IPS DF 4.7 (cell line): Measurements from ENCODE around the gene SAMD10.
"Not testable (repeated sequence)": the region's sequence is repeated elsewhere in the genome, so short reads cannot be mapped to it uniquely, and the experiment has no call there.

ENCODE experiments used
- DNase-seq: peaks from one replicate; pipeline ENCODE4 v3.0.0-alpha.2; 2013; ENCODE audit warnings: low spot score; ENCODE audit errors: extremely low read depth

Gene SAMD10

DNA sequence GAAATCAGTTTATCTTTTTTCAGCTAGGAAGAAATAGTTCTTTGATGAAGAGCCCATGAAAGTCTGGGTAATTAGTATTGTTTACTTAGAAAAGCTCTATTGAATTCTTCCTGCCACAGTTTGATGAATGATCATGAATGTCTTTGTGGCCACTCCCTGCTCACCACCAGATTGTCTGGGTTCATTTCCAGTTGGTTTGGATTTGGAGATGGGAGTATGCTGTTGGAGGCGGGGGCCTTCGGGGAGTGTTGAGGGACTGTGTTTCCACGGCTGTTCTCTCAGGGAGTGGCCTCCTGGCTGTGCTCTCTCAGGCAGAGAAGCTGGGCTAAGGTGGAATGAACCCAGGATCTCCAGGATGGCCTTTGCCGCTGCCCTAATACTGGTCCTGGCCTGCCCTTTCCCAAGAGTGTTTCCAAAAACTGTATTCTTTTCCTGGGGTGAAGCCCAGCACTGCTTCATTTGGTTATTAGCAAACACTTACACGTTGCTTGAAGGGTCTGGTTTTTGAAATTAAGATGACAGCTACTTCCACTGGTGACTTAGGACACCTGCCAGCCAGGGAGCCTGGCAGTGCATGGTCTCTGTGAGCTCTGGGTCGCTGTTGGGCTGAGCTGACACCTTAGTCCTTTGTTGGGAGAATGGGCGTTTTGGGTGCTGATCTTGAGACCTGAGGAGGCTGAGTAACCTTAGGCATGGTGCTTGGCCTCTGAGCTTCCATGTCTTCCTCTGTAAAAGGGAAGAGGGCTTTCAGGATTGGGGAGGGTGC lies 24.7 kb upstream of the SAMD10 start:
- no peak for DNase-seq

DNA sequence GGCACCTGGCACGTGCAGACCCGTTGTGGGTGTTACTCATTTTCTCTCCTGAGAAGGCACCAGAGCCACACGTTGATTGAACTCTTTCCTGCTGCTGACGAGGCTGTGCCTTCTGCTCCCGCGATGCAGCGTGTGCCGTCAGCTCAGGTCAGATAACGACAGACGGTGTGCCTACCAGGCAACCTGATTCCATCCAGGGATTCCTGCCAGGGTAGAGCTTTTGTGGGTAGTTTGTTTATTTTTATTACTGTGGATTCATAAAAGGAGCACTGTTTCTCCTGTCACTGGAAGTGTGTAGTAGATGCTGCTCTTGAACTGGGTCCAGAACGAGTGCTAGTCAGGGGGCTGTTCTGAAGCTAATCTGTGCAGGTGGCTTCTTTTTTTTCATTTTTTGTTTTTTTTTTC lies 22.2 kb upstream of the SAMD10 start:
- no peak for DNase-seq

DNA sequence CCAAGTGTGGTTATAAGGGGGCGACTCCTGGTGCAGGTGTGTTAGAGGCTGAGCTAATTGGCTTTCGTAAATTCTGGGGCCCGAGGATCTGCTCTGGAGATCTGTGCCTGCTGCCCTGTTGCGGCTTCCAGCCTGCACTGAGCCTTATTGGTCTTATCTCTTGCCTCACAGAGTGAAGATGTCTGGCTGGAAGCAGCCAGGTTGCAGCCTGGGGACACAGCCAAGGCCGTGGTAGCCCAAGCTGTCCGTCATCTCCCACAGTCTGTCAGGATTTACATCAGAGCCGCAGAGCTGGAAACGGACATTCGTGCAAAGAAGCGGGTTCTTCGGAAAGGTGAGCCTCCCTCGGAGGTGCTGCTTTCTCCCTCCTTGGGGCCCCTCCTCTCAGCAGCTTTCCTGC lies 21.5 kb upstream of the SAMD10 start:
- no peak for DNase-seq

DNA sequence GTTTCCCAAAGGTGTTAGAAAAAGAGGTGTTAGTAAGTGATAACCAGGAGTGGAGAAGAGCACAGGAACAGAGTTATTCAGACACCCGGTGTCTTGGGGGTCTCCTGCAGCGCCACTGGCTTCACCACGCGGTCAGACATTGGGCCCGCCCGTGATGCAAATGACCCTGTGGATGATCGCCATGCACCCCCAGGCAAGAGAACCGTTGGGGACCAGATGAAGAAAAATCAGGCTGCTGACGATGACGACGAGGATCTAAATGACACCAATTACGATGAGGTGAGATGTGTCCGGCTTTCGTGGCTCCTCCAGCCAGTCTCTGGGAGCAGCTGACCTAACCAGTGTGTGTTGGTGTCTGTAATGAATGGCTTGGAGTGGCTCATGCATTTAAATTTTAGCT lies 3.5 kb upstream of the SAMD10 start:
- no peak for DNase-seq

DNA sequence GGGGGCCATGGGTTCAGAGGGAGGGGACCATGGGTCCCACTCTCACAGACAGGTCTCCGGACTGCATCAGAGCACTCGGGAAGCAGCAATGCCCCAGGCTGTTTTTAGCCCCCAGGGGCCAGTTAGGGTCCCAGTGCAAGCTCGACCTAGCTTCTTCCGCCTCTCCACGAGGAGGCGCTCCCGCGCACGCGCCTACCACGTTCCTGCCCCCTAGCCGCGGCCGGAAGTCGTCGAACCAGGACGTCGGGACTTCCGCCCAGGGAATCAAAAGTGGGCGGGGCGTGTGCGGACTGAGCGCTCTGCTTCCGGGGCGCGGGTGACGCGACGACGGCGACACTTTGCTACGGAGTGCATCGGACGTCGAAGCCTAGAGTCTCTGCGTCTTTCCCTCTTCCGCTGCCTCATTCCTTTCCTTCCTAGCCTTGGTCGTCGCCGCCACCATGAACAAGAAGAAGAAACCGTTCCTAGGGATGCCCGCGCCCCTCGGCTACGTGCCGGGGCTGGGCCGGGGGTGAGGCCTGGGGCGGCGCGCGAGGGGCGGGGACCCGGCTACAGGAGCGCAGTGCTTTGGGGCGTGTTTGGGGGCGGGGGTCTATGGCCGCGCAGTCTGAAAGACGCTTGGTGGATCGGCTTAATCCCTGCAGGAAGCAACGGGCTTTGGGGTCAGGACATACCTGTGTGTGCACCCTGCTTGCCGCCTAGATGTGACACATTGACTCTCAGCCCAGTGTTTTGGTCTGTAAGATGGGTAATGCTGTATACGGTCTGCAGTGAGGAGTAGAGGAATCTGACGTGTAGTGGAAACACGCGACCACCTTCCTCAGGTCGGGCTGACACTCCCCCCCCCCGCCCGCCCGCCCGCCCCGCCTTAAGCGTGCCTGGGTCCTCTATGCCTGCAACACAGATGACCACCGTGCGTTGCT lies 1.6 kb upstream of the SAMD10 start, which contains the start of gene PRPF6:
Gene PRPF6 (plus strand): TSS at position 327 of the 923 bp plus-strand sequence. CDS start 114 bp downstream, at position 441.
- DNase-seq = peak; percentile 81

DNA sequence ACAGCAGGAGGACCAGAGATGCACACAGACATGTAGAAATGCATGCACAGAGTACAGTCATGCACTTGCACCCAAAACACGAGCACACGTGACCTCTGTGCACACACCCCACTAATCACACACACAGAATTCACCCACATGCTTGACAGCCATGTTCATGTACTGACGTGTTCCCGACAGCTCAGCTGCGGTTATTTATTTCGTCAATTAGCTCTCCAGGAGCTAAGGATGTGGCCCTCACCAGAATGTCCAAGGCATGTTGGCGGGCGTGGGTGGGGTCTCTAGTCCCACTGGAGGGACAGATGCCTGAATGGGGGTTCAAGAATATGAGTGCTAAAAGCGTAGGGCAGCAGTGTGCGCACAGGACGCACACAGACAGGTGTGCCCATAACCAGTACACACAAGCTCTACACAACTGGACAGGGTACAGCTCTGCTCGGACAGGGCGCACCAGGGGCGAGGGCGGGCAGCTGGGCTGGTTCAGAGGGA lies 919 bp upstream of the SAMD10 start:
- DNase-seq = no peak

DNA sequence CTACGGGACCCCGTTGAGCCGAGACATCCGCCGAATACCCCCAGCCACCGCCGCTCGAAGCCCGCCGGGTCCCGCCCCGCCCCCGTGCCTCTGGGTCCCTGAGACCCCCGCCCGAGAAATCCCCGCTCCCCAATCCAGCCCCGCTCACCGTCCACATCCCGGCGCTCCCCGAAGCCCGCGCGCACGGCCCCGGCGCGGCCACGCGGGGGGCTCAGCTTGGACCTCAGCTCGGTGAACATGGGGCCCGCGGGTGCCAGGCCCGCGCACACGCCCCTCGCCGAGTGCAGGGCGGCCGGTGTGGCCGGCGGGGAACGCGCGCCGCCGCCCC lies 249 bp downstream of the SAMD10 start:
- DNase-seq = no peak

DNA sequence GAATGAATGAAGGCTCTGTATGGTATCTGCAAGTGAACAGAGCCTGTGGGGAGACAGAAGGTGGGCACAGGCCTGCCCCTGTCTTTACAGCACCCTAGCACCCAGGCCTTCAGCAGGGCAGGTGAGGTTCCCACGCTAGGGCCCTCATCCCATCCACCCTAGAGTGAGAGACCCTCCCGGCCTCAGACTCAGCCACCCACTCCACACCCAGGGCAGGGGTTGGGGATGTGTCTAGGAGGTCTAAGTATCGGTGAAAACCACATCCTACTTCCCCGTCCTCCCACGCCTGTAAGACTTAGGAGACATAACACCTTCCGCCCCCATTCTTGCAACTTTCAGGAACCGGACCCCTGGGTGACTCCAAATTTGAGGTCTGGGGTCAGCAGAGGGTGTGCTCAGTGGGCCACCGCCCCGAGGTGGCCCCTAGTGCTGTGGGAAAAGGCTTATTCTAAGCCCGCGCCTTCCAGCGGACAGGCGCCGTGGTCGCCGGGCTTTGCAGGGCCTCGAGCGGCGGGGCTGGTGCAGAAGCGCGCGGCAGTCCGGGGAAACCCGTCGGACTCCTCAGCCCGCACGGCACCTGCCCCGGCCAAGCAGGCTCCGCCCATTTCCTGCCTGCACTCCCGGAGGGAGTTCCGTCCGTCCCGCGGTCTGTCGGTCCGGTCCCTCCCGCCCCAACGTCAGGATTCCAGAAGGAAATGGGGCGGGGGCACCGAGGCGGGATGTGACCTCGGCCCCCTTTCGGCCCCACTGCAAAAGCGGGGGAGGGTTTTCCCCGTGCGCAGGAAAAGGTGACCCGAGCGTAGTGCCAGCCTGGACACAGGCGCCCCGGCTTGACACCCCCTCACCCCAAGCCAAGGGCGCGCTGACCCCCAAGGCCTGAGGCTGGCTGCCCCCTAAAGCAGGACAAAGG lies 868 bp downstream of the SAMD10 start:
- no peak for DNase-seq

DNA sequence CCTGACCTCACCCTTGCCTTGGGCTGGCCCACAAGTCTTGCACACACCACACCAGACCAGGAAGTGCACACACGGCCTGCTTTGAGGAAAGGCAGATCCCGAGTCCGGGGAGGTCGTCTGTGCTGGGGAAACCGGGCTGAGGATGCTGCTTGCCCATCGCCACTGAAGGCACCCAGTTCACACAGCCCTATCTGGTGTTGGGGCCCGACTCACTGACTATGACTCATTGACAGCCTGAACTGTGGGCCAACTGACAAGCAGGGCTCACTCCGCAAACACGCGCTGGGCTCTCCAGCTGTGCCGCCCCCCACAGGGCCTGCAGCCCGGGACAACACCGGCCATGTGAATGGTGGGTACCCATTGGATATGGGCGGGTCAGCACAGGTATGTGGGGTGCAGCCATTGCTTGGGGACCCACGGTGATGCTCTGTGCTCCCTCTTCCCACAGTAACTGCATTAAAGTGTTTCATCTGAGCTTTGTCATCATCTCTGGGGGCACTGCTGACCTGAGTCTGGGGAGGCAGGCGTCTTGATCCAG lies 1.6 kb downstream of the SAMD10 start:
- no peak for DNase-seq

DNA sequence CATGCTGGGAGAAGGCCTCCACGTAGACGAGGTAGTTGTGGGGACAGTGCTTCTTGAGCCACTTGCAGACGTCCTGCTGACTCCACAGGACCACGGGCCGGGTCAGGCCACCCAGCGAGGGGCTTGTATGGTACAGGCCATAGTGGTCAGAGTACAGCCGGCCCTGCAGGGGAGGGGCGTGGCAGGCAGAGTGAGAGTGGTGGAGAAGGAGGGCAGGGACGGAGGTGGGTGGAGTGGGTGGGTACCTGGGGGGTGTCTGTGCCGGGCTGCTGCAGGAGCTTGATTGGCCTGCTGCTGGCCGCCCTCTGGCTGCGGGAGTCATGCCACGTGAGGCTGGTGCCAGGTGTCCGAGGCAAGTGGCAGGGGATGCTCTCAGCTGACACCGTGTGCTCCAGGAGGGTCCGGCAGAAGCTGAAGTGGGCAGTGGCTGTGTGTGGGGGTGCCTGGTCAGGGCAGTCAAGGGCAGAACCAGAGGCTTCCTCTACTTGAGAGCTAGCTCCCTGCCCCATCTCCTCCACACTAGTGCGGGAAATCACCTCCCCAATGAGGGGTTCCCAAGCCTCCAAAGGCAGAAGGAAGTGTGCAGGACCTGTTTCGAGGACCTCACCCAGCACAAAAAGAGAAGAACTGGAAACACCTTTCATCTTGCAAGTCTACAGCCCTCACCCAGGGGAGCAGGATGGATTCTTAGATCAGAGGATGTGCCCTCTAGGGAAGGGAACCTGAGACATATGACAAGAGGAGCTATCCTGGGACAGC lies 2.3 kb downstream of the SAMD10 start:
- DNase-seq = no peak

DNA sequence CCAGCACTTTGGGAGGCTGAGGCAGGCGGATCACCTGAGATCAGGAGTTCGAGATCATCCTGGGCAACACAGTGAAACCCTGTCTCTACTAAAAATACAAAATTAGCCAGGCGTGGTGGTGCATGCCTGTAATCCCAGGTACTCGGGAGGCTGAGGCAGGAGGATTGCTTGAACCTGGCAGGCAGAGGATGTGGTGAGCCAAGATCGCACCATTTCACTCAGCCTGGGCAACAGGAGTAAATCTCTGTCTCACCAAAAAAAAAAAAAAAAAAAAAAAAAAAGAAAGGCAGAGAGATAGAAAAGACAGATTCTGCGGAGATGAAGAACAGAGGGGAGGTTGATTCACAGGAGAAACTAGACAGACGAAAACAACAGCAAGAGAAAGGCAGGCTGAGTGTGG lies 2.9 kb downstream of the SAMD10 start:
- DNase-seq = not testable (repeated sequence)

DNA sequence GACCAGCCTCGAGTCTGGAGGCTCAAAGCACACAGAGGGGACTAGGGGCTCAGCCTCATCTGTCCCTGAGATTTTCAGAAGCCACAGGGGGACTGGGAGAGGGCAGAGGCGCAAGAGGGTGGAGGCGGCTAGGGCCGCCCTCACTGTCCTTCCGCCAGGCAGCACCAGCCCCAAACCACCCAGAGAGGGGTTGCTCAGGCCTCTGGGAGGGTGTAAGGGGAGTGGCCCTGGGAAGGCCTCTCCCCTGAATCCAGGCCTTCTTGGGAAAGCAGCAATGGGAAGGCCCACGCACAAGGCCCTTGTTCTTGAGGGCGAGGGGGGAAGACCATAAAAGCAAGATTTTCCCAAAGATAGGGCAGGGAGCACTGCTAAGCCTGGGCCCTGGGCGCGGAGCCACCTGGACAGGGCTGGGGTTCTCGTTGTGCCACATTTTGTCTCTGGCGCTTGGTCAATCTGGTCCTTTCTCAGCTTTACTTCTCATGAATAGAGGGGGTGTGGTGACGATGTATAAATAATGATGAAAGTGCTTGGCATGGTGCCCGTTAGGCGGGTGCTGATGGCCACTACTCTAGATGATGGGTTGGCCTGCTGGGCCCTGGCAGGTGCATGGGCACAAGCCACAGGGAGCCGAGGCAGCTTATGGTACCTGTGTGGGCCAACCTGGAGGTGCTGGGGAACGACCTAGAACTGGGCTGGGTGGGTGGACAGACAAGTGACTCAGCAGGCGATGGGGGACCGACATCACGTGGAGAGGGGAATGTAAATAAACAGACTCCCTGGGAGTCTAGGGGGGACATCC lies 4.8 kb downstream of the SAMD10 start:
- no peak for DNase-seq

DNA sequence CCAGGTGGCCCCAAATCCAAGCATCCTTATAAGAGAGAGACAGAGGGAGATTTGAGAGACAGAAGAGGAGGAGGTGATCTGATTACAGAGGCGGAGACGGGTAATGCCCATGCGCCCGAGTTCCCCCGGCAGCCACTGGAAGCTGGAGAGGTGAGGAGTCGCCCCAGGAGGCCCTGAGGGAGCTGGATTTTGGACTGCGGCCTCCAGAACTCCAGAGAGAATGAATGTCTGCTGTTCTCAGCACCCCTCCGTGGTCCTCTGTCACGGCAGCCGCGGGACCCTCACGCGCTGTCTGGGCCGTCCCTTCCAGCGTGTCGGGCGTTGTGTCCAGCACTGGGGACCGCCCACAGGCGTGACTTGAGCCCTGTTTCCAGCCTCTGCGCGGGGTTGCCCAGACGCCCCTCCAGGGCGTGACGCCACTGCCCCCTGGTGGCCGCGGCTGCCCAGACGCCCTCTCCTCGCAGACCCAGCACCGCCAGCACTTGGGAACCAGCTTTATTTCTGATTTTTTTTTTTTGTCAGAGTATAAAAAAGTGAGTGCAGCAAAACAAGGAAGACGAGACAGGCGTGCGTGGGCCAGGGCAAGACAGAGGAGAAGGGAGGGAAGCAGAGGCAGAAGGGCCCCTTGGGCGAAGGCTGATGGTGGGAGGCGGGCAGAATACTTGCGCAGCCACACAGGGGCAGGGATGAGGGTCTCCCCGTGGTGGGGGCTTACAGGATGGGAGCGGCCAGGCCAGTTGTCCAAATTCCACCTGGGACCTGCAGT lies 5.6 kb downstream of the SAMD10 start:
- DNase-seq = no peak

DNA sequence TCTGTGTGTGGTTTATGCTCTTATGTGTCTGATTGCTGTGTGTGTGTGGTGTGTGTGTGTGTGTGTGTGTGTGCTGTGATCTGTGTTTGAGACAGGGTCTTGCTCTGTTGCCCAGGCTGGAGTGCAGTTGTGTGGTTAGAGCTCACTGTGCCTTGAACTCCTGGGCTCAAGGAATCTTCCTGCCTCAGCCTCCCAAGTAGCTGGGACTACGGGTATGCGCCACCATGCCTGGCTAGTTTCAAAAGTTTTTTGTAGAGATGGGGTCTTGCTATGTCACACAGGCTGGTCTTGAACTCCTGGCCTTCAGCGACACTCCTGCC lies 6.3 kb downstream of the SAMD10 start:
- no peak for DNase-seq

DNA sequence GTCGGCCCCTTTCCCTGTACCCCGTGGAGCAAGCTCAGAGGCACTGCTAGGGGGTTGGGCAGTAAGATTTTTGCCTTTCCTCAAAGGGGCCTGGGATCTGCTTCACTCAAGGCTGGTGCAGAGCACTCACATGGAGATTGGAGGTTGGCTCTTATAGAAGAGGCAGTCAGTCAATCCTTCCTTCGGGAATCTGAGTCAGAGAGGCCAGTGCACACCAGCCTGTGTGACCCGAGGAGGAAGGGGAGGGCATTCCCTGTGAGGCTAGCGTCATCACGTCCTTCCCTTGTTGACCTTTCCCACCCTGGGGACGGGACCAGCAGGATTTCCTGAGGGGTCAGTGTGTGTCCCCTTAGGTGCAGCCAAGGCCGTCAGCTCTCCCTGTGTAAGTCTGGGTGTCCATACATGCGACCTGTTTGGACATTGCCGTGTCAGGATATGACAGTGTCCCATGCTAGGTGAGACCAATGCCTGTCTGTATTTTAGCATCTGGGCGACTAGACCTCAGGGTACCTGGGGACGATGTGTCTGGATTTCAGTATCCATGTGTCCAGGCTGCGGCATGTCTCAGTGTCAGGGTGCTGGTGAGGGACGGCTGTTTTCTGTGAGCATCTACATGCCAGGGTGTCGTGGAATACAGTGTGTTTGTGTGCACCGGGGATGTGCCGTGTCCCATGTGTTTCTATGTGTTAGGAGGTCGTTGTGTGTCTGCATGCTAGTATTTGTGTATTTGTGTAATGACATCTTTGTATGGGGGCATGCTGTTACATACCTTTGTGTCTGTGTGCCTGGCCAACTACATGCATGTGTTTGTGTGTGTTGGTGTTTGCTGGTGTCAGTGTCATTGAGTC lies 6.9 kb downstream of the SAMD10 start:
- no peak for DNase-seq

DNA sequence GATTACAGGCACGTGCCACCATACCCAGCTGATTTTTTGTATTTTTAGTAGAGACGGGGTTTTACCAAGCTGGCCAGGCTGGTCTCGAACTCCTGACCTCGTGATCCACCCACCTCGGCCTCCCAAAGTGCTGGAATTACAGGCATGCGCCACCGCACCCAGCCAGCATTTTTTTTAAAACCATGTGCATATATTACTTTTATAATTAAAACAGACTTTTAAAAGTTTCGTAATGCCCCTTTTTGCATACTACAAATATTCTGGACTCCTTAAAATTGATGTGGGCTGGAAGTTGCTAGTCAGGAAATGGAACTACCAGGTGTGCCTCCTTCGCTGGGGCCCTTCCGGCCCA lies 7.5 kb downstream of the SAMD10 start:
- DNase-seq = not testable (repeated sequence)

DNA sequence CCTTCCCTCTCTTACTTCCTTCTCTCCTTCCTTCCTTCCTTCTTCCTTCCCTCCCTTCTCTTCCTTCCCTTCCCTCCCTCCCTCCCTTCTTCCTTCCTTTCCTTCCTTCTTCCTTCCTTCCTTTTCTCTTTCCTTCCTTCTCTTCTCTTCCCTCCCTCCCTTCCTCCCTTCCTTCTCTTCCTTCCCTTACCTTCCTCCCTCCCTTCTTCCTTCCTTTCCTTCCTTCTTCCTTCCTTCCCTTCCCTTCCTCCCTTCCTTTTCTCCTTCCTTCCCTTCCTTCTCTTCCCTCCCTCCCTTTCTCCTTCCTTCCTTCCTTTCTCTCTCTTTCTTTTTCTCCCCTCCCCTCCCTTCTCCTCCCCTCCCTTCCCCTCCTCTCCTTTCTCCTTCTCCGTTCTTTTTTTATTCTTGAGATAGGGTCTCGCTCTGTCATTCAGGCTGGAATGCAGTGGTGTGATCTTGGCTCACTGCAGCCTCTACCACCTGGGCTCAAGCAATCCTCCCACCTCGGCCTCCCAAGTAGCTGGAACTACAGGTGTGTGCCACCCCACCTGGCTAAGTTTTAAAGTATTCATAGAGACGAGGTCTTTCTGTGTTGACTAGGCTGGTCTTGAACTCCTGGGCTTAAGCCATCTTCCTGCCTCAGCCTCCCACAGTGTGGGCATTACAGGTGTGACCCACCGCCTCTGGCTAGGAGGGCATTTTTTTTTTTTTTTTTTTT lies 8.6 kb downstream of the SAMD10 start:
- DNase-seq = no peak
